IMR-90 (cell line): Measurements from ENCODE around the gene GALNT6. TPM values are rescaled to one million over a fixed set of nuclear protein-coding genes. Genes with fewer than 3 reads are reported as not detected.

Experiments
- ATAC-seq: fragments of 200-7000 bp; cut with Tn5 transposase; 2 replicates; pipeline ENCODE4 v1.9.1; 2020; ENCODE audit warnings: low read depth, mild to moderate bottlenecking, moderate library complexity
- BruUV-seq: library from RNA; stranded (reverse); fragments of 400-500 nt; replicated peaks from 2 replicates; lab custom pipeline; 2021; lab: Mats Ljungman, UMichigan
- CTCF ChIA-PET: fragments of 300-600 bp; formaldehyde crosslinking; extraction: SDS; loops from one replicate; lab custom pipeline; 2021; ENCODE audit warnings: antibody characterized with exemption; lab: Yijun Ruan, JAX
- POLR2A ChIA-PET: fragments of 300-600 bp; sonication (Branson Sonifier 250); formaldehyde crosslinking; loops from one replicate; lab custom pipeline; 2022; ENCODE audit warnings: antibody characterized with exemption; ENCODE audit not compliant: unreplicated experiment; lab: Charles Lee
- DNase-seq: peaks from one replicate; pipeline ENCODE4 v3.0.0; 2013
- H2AFZ ChIP-seq: replicated peaks from 2 replicates; pipeline ENCODE3; 2013; ENCODE audit warnings: low read length, mild to moderate bottlenecking; ENCODE audit not compliant: poor library complexity
- H2AK5ac ChIP-seq: 2 replicates; pipeline ENCODE4 v1.6.1; 2013; ENCODE audit warnings: low read depth, low read length, inconsistent platforms
- H2AK9ac ChIP-seq: replicated peaks from 2 replicates; pipeline ENCODE3; 2013; ENCODE audit warnings: mild to moderate bottlenecking, low read depth, low read length, moderate library complexity; ENCODE audit not compliant: poor library complexity
- H2BK120ac ChIP-seq: 2 replicates; pipeline ENCODE4 v1.6.1; 2013; ENCODE audit warnings: low read depth, low read length, inconsistent platforms
- H2BK15ac ChIP-seq: 3 replicates; pipeline ENCODE4 v1.6.1; 2013; ENCODE audit warnings: low read depth, low read length, inconsistent platforms
- H2BK20ac ChIP-seq: 2 replicates; pipeline ENCODE4 v1.6.1; 2013; ENCODE audit warnings: low read depth, mild to moderate bottlenecking, inconsistent platforms, low read length, moderate library complexity
- H2BK5ac ChIP-seq: 2 replicates; pipeline ENCODE4 v1.6.1; 2013; ENCODE audit warnings: mild to moderate bottlenecking, low read depth, low read length, inconsistent platforms; ENCODE audit not compliant: poor library complexity, severe bottlenecking
- H3K14ac ChIP-seq: replicated peaks from 2 replicates; pipeline ENCODE4 v1.6.1; 2013; ENCODE audit warnings: low read depth, low read length, inconsistent platforms
- H3K18ac ChIP-seq: 2 replicates; pipeline ENCODE4 v1.6.1; 2013; ENCODE audit warnings: low read depth, low read length, control low read depth
- H3K23ac ChIP-seq: 2 replicates; pipeline ENCODE4 v1.6.1; 2013; ENCODE audit warnings: low read depth, low read length, inconsistent platforms
- H3K27ac ChIP-seq: 2 replicates; pipeline ENCODE4 v1.5.1; 2013; ENCODE audit warnings: mild to moderate bottlenecking, control low read depth, low read length; ENCODE audit not compliant: insufficient read depth
- H3K27me3 ChIP-seq: 2 replicates; pipeline ENCODE4 v1.6.1; 2013; ENCODE audit warnings: low read length; ENCODE audit not compliant: control insufficient read depth, insufficient read depth
- H3K36me3 ChIP-seq: 2 replicates; pipeline ENCODE4 v1.6.1; 2013; ENCODE audit warnings: low read length, mixed read lengths; ENCODE audit not compliant: control insufficient read depth, insufficient read depth
- H3K4ac ChIP-seq: 2 replicates; pipeline ENCODE4 v1.6.1; 2013; ENCODE audit warnings: low read depth, low read length, inconsistent platforms
- H3K4me1 ChIP-seq: 2 replicates; pipeline ENCODE4 v1.6.1; 2013; ENCODE audit warnings: low read length, mixed read lengths; ENCODE audit not compliant: control insufficient read depth, insufficient read depth
- H3K4me2 ChIP-seq: 2 replicates; pipeline ENCODE4 v1.6.1; 2013; ENCODE audit warnings: low read depth, mild to moderate bottlenecking, control low read depth, low read length, moderate library complexity
- H3K4me3 ChIP-seq: 2 replicates; pipeline ENCODE4 v1.5.1; 2013; ENCODE audit warnings: low read depth, mild to moderate bottlenecking, control low read depth, low read length, moderate library complexity; ENCODE audit not compliant: insufficient read depth
- H3K56ac ChIP-seq: 2 replicates; pipeline ENCODE4 v1.6.1; 2013; ENCODE audit warnings: low read length, inconsistent platforms; ENCODE audit not compliant: insufficient read depth; ENCODE audit errors: extremely low read depth
- H3K79me1 ChIP-seq, 2 experiments: 2 replicates each; pipeline ENCODE4 v1.6.1; 2013; ENCODE audit warnings: low read length in 2 of 2, inconsistent platforms in 1 of 2, low read depth in 1 of 2
- H3K9ac ChIP-seq: 2 replicates; pipeline ENCODE4 v1.6.1; 2013; ENCODE audit warnings: low read depth, low read length, control low read depth
- H3K9me1 ChIP-seq: 2 replicates; pipeline ENCODE4 v1.6.1; 2013; ENCODE audit warnings: low read length, inconsistent platforms; ENCODE audit not compliant: insufficient read depth
- H3K9me3 ChIP-seq: 2 replicates; pipeline ENCODE4 v1.6.1; 2013; ENCODE audit warnings: low read length; ENCODE audit not compliant: control insufficient read depth, insufficient read depth
- H4K20me1 ChIP-seq: 2 replicates; pipeline ENCODE4 v1.6.1; 2013; ENCODE audit warnings: low read length, inconsistent platforms; ENCODE audit not compliant: insufficient read depth
- H4K5ac ChIP-seq: 2 replicates; pipeline ENCODE4 v1.6.1; 2013; ENCODE audit warnings: mild to moderate bottlenecking, low read depth, low read length, control low read depth
- H4K8ac ChIP-seq, 2 experiments: 2 replicates each; pipeline ENCODE4 v1.6.1; 2013; ENCODE audit warnings: low read depth in 2 of 2, low read length in 2 of 2, control low read depth in 1 of 2, inconsistent platforms in 1 of 2
- H4K91ac ChIP-seq: 2 replicates; pipeline ENCODE4 v1.6.1; 2013; ENCODE audit warnings: low read depth, low read length, inconsistent platforms; ENCODE audit not compliant: insufficient read depth
- USF2 ChIP-seq: fragments of 150-350 bp; IDR thresholded peaks from 2 replicates; pipeline ENCODE4 v1.6.1; 2017; ENCODE audit warnings: mild to moderate bottlenecking, antibody characterized with exemption, low read length, low read depth
- WGBS, 2 experiments: methylation state at CpG; one replicate each; pipeline versions ENCODE4 v1.1.5 to v1.1.7; 2013; ENCODE audit warnings: missing lambda C conversion rate in 2 of 2; ENCODE audit not compliant: insufficient read length in 1 of 2; ENCODE audit errors: extremely low coverage in 2 of 2; 5-methylcytosine and 5-hydroxymethylcytosine counted together
- dilution Hi-C: fragments of 300-500 bp; cut with HindIII; formaldehyde crosslinking; loops from one replicate; pipeline ENCODE4 v1.14.3; 2018; ENCODE audit warnings: low sequenced_read_pairs; ENCODE audit not compliant: unreplicated experiment
- in situ Hi-C: fragments of 300-500 bp; cut with MboI; formaldehyde crosslinking; loops from 3 replicates; pipeline ENCODE4 v1.14.3; 2019; ENCODE audit warnings: low sequenced_read_pairs, inconsistent platforms, mixed read lengths
- intact Hi-C: fragments of 100-400 bp; cut with micrococcal nuclease; formaldehyde crosslinking; loops from 2 replicates; pipeline ENCODE4 v1.10.0; 2022
- polyA plus RNA-seq, 3 experiments: library from polyadenylated mRNA; depleted of rRNA; stranded (reverse); fragments of >200 nt; gene quantifications; 2 replicates each; pipeline ENCODE4 v1.2.3, GENCODE V29; 2012; ENCODE audit warnings: low replicate concordance in 1 of 3
- total RNA-seq: library from RNA; depleted of rRNA; stranded (reverse); fragments of >200 nt; gene quantifications from 2 replicates; pipeline ENCODE4 v1.2.3, GENCODE V29; 2012

Gene GALNT6
- total and polyA plus RNA-seq, 2 of the 4 experiments (the other 2 are of a cell fraction): 17.1 to 23.7 TPM

GRCh38 chr12:51415931-51416330 lies 24.7 kb upstream of the GALNT6 start:
- Histone ChIP-seq H3K79me1 (no peaks in the 10 kb centered on the region), H3K4me1 (no peaks in the 10 kb centered on the region), H2BK120ac (no peak overlapping the region), H3K36me3 (no peaks in the 10 kb centered on the region), H3K18ac (no peak overlapping the region), H2AK5ac (no peak overlapping the region), H4K8ac (no peak overlapping the region), H2AFZ (no peak overlapping the region), H2BK20ac (no peak overlapping the region), H3K56ac (no peak overlapping the region), H4K5ac (no peak overlapping the region), H3K4ac (no peak overlapping the region), H2BK15ac (no peak overlapping the region), H2BK5ac (no peak overlapping the region), H4K91ac (no peak overlapping the region), H3K9me1 (no peaks in the 10 kb centered on the region), H2AK9ac (no peak overlapping the region), H3K27me3 (no peaks in the 10 kb centered on the region; the same call in 1 of the 2 replicates), H3K9me3 (no peaks in the 10 kb centered on the region), H3K14ac (no peak overlapping the region), H3K23ac (no peak overlapping the region), H3K4me2 (no peak overlapping the region), H4K20me1 (no peaks in the 10 kb centered on the region), H3K27ac (no peak overlapping the region), H3K9ac (no peak overlapping the region), H3K4me3 (no peak overlapping the region)
- intact Hi-C loops: no loop called here
- ChIA-PET CTCF (no interaction called here), POLR2A (no interaction called here)
- no TSS peak for BruUV-seq
- in situ Hi-C loops: no loop called here
- ATAC-seq (no peak), DNase-seq (no peak)
- dilution Hi-C loops: no loop called here
- WGBS, 2 experiments: no CpG with 5 or more reads among the region's 1 CpG
- TF ChIP-seq USF2: no peak
